Measurements from ENCODE around the gene LRRC51. TPM values are rescaled to one million over a fixed set of nuclear protein-coding genes. Genes with fewer than 3 reads are reported as not detected.

Gene LRRC51
- total and polyA plus RNA-seq, 2 donors (not counting 1 experiment from before 2014, with no cell fraction given) = 1.4 to 7.7 TPM

DNA sequence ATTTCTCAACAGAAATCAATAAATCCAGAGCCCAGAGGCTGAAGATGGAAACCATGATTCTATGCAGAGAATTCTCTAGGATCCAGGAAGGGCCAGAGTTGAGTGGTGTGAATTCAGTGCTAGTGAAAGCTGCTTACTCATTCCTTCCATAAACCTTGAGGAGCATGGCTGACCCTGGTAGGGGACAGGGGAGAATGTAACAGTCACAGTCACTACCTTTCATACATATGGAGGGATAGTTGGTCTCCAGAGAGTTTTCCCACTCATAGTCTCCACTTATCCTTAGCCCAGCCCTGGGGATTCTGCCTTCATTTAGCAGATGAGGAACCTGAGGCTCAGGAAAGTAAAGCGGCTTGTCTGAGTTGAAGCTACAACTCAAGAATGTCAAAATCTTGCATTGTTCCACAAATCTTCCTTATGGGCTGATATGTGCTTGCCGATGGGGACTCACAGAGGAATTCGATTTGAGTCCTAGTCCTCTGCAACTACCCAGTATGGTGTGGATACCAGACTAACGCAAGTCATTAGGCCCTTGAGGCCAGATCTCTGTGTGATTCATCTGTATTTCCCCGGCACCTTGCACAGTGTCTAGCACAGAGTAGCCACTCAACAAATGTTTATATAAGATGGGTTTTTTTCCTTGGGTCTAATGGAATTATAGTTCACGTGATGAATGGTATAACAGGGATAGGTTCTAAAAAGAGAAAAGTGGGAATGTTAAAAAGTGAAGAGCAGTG lies 35.5 kb downstream of the LRRC51 start:
- Histone ChIP-seq H3K36me3 (replicated peaks in 1 of 2; ENCODE audit: control extremely low read depth in 1 of 2, control insufficient read depth in 1 of 2, extremely low read depth in 1 of 2, insufficient read depth in 2 of 2, low read length in 1 of 2) (no peaks in the 10 kb centered on the region), H4K20me1 (ENCODE audit: control insufficient read depth, insufficient read depth, low read length, poor library complexity, severe bottlenecking) (no peaks in the 10 kb centered on the region), H3K79me2 (ENCODE audit: control insufficient read depth, insufficient read depth, low read length) (no peaks in the 10 kb centered on the region), H3K9ac (ENCODE audit: low read length) (no peak overlapping the region), H3K4me2 (replicated peaks; ENCODE audit: low read depth, low read length, poor library complexity, severe bottlenecking) (no peak overlapping the region), H3K27ac (ENCODE audit: low read length in 2 of 2) (no peak overlapping the region), H3K4me3 (ENCODE audit: control extremely low read depth in 1 of 5, extremely low read depth in 1 of 5, insufficient read depth in 1 of 5, low read depth in 2 of 5, low read length in 4 of 5) (no peak overlapping the region), H3K27me3 (replicated peaks in 1 of 4; ENCODE audit: control extremely low read depth in 1 of 4, control insufficient read depth in 3 of 4, insufficient read depth in 4 of 4, low read length in 3 of 4) (peaks cover 0 to 25% (median 2%) of the 10 kb centered on the region in 4 experiments), H3K4me1 (ENCODE audit: control insufficient read depth in 2 of 2, insufficient read depth in 2 of 2, low read length in 2 of 2) (peaks cover 13 to 17% of the 10 kb centered on the region in 2 donors), H3K9me3 (ENCODE audit: control extremely low read depth in 1 of 3, control insufficient read depth in 2 of 3, insufficient read depth in 1 of 3, low read length in 2 of 3) (no peaks in the 10 kb centered on the region), H2AFZ (ENCODE audit: insufficient read depth, low read depth, low read length, poor library complexity, severe bottlenecking) (no peak overlapping the region)
- ChIA-PET CTCF (no interaction called here), POLR2A (no interaction called here)
- intact Hi-C loops (cut with micrococcal nuclease) = no loop called here
- Mint-ChIP-seq H3K9me3 (ENCODE audit: insufficient read depth) (no peaks in the 10 kb centered on the region), H3K27me3 (peaks cover 33% of the 10 kb centered on the region), H3K4me3 (no peak overlapping the region), H3K27ac (no peak overlapping the region), H3K4me1 (peaks cover 17% of the 10 kb centered on the region)
- DNase-seq (no peak), ATAC-seq (ENCODE audit: low read depth) (no peak)
- TF ChIP-seq, protein P1, sequence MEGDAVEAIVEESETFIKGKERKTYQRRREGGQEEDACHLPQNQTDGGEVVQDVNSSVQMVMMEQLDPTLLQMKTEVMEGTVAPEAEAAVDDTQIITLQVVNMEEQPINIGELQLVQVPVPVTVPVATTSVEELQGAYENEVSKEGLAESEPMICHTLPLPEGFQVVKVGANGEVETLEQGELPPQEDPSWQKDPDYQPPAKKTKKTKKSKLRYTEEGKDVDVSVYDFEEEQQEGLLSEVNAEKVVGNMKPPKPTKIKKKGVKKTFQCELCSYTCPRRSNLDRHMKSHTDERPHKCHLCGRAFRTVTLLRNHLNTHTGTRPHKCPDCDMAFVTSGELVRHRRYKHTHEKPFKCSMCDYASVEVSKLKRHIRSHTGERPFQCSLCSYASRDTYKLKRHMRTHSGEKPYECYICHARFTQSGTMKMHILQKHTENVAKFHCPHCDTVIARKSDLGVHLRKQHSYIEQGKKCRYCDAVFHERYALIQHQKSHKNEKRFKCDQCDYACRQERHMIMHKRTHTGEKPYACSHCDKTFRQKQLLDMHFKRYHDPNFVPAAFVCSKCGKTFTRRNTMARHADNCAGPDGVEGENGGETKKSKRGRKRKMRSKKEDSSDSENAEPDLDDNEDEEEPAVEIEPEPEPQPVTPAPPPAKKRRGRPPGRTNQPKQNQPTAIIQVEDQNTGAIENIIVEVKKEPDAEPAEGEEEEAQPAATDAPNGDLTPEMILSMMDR (IDR thresholded peaks at IDR 0.05) = no peak
- no peak for TF ChIP-seq EZH2 (IDR thresholded peaks at IDR 0.05; ENCODE audit: borderline replicate concordance, insufficient read depth, low read depth, low read length, poor library complexity, severe bottlenecking)
- WGBS (ENCODE audit: insufficient coverage) = 98% methylated on average over 4 of the region's 6 CpGs

DNA sequence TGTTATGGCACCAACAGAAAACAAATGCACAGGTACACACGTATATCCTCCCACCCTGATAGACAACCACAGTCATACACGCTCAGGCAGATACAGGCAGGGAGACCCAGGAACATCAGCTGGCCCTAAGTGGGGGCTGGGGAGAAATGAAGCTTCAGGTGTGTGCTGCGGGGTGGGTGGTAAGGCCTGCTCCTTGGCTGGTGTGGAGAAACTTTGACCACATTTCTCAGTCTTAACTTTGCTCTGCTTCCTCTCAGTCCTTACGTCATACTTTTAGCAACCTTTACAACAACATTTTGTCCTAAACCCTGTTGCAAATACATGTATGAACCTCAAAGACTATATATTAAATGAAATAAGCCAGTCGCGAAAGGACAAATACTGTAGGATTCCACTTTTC lies 38.5 kb downstream of the LRRC51 start:
- no peak overlapping the region for H2AFZ ChIP-seq (ENCODE audit: insufficient read depth, low read depth, low read length, poor library complexity, severe bottlenecking)
- H3K4me3 Mint-ChIP-seq = no peak overlapping the region

More for the DNA sequence above, 38.5 kb downstream of the LRRC51 start:
- Histone ChIP-seq H3K27ac (ENCODE audit: low read length in 2 of 2) (no peak overlapping the region), H4K20me1 (ENCODE audit: control insufficient read depth, insufficient read depth, low read length, poor library complexity, severe bottlenecking) (no peaks in the 10 kb centered on the region), H3K4me2 (replicated peaks; ENCODE audit: low read depth, low read length, poor library complexity, severe bottlenecking) (no peak overlapping the region), H3K9ac (ENCODE audit: low read length) (no peak overlapping the region), H3K79me2 (ENCODE audit: control insufficient read depth, insufficient read depth, low read length) (no peaks in the 10 kb centered on the region), H3K9me3 (ENCODE audit: control extremely low read depth in 1 of 3, control insufficient read depth in 2 of 3, insufficient read depth in 1 of 3, low read length in 2 of 3) (peaks cover 0 to 5% (median 0%) of the 10 kb centered on the region in 3 donors), H3K4me1 (ENCODE audit: control insufficient read depth in 2 of 2, insufficient read depth in 2 of 2, low read length in 2 of 2) (no peaks in the 10 kb centered on the region), H3K36me3 (replicated peaks in 1 of 2; ENCODE audit: control extremely low read depth in 1 of 2, control insufficient read depth in 1 of 2, extremely low read depth in 1 of 2, insufficient read depth in 2 of 2, low read length in 1 of 2) (no peaks in the 10 kb centered on the region), H3K27me3 (replicated peaks in 1 of 4; ENCODE audit: control extremely low read depth in 1 of 4, control insufficient read depth in 3 of 4, insufficient read depth in 4 of 4, low read length in 3 of 4) (peaks cover 0 to 25% (median 2%) of the 10 kb centered on the region in 4 experiments), H3K4me3 (ENCODE audit: control extremely low read depth in 1 of 5, extremely low read depth in 1 of 5, insufficient read depth in 1 of 5, low read depth in 2 of 5, low read length in 4 of 5) (no peak overlapping the region)
- ChIA-PET CTCF (interaction anchor here (0.8 kb wide), 1 partner anchor 94 kb away, joined by 3 read pairs; no protein-coding TSS in a partner anchor), POLR2A (no interaction called here)
- ATAC-seq (ENCODE audit: low read depth) (no peak), DNase-seq (no peak)
- H3K4me1 Mint-ChIP-seq = no peaks in the 10 kb centered on the region
- TF ChIP-seq EZH2 (IDR thresholded peaks at IDR 0.05; ENCODE audit: borderline replicate concordance, insufficient read depth, low read depth, low read length, poor library complexity, severe bottlenecking) = no peak
- TF ChIP-seq, protein P1 (IDR thresholded peaks at IDR 0.05) = no peak
- intact Hi-C loops (cut with micrococcal nuclease) = no loop called here
- peaks cover 40% of the 10 kb centered on the region for H3K27me3 Mint-ChIP-seq
- H3K9me3 Mint-ChIP-seq (ENCODE audit: insufficient read depth) = no peaks in the 10 kb centered on the region
- WGBS (ENCODE audit: insufficient coverage) = no CpG with 5 or more reads among the region's 6 CpGs
- H3K27ac Mint-ChIP-seq = no peak overlapping the region
